Measurements from ENCODE around the gene C17orf58.
"Not testable (repeated sequence)": the region's sequence is repeated elsewhere in the genome, so short reads cannot be mapped to it uniquely, and the experiment has no call there.

Gene C17orf58

GRCh38 chr17:68020791-68021190 is 24.5 kb upstream of the C17orf58 start:
- not testable (repeated sequence) for H3K36me3 ChIP-seq (ENCODE audit: control insufficient read depth in 1 of 2, insufficient read depth in 2 of 2, low read length in 2 of 2); H3K27ac ChIP-seq (ENCODE audit: low read depth, low read length); H3K9me3 ChIP-seq (ENCODE audit: control insufficient read depth in 1 of 2, low read length in 2 of 2); H3K4me1 ChIP-seq (ENCODE audit: control insufficient read depth in 1 of 2, insufficient read depth in 2 of 2, low read length in 2 of 2); H3K27me3 ChIP-seq (ENCODE audit: control insufficient read depth in 1 of 2, insufficient read depth in 2 of 2, low read length in 2 of 2)
- H3K9ac ChIP-seq (ENCODE audit: low read depth in 1 of 2, low read length in 2 of 2): peak overlapping the region; percentile 71 to 83
- peak overlapping the region; percentile 80 to 86 for H3K4me3 ChIP-seq (ENCODE audit: low read depth in 1 of 2, low read length in 2 of 2)

- peaks cover 0 to 3% of the 10 kb centered on the region in 2 donors for H3K4me1 ChIP-seq (ENCODE audit: control insufficient read depth in 1 of 2, insufficient read depth in 2 of 2, low read length in 2 of 2)
- H3K27ac ChIP-seq (ENCODE audit: low read depth, low read length): no peak overlapping the region
- no peaks in the 10 kb centered on the region for H3K27me3 ChIP-seq (ENCODE audit: control insufficient read depth in 1 of 2, insufficient read depth in 2 of 2, low read length in 2 of 2)
- no peaks in the 10 kb centered on the region for H3K9me3 ChIP-seq (ENCODE audit: control insufficient read depth in 1 of 2, low read length in 2 of 2)
- H3K4me3 ChIP-seq (ENCODE audit: low read depth in 1 of 2, low read length in 2 of 2): peak overlapping the region; percentile 80 to 86
- H3K9ac ChIP-seq (ENCODE audit: low read depth in 1 of 2, low read length in 2 of 2): peak overlapping the region; percentile 71 to 83
- H3K36me3 ChIP-seq (ENCODE audit: control insufficient read depth in 1 of 2, insufficient read depth in 2 of 2, low read length in 2 of 2): no peaks in the 10 kb centered on the region
These were observed 24.1 kb upstream of the C17orf58 start for GRCh38 chr17:68020409-68020756.

- Histone ChIP-seq H3K4me1 (ENCODE audit: control insufficient read depth in 1 of 2, insufficient read depth in 2 of 2, low read length in 2 of 2) (peaks cover 0 to 3% of the 10 kb centered on the region in 2 donors), H3K36me3 (ENCODE audit: control insufficient read depth in 1 of 2, insufficient read depth in 2 of 2, low read length in 2 of 2) (no peaks in the 10 kb centered on the region), H3K27me3 (ENCODE audit: control insufficient read depth in 1 of 2, insufficient read depth in 2 of 2, low read length in 2 of 2) (no peaks in the 10 kb centered on the region), H3K9me3 (ENCODE audit: control insufficient read depth in 1 of 2, low read length in 2 of 2) (no peaks in the 10 kb centered on the region), H3K4me3 (ENCODE audit: low read depth in 1 of 2, low read length in 2 of 2) (peak overlapping the region; percentile 80 to 86), H3K9ac (ENCODE audit: low read depth in 1 of 2, low read length in 2 of 2) (peak overlapping the region; percentile 71 to 83), H3K27ac (ENCODE audit: low read depth, low read length) (peak overlapping the region; percentile 84)
These were observed 23.6 kb upstream of the C17orf58 start for GRCh38 chr17:68019675-68020408.

- peaks cover 0 to 3% of the 10 kb centered on the region in 2 donors for H3K4me1 ChIP-seq (ENCODE audit: control insufficient read depth in 1 of 2, insufficient read depth in 2 of 2, low read length in 2 of 2)
- no peak overlapping the region for H3K9ac ChIP-seq (ENCODE audit: low read depth in 1 of 2, low read length in 2 of 2)
- peak overlapping the region in 1 of 2 donors; percentile 80 for H3K4me3 ChIP-seq (ENCODE audit: low read depth in 1 of 2, low read length in 2 of 2)
- H3K27me3 ChIP-seq (ENCODE audit: control insufficient read depth in 1 of 2, insufficient read depth in 2 of 2, low read length in 2 of 2): no peaks in the 10 kb centered on the region
- no peaks in the 10 kb centered on the region for H3K9me3 ChIP-seq (ENCODE audit: control insufficient read depth in 1 of 2, low read length in 2 of 2)
- H3K27ac ChIP-seq (ENCODE audit: low read depth, low read length): no peak overlapping the region
- H3K36me3 ChIP-seq (ENCODE audit: control insufficient read depth in 1 of 2, insufficient read depth in 2 of 2, low read length in 2 of 2): no peaks in the 10 kb centered on the region
These were observed 23.0 kb upstream of the C17orf58 start for GRCh38 chr17:68019336-68019674.

DNA sequence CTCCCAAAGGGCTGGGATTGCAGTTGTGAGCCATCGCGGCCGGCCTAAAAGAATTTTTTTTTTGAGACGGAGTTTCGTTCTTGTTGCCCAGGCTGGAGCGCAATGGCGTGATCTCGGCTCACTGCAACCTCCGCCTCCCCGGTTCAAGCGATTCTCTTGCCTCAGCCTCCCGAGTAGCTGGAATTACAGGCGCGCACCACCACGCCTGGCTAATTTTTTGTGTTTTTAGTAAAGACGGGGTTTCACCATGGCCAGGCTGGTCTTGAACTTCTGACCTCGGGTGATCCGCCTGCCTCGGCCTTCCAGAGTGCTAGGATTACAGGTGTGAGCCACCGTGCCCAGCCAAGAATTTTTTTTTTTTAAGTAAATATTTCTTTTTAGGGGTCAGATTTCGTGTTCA is 22.2 kb upstream of the C17orf58 start:
- H3K27ac ChIP-seq (ENCODE audit: low read depth, low read length); H3K4me1 ChIP-seq (ENCODE audit: control insufficient read depth in 1 of 2, insufficient read depth in 2 of 2, low read length in 2 of 2); H3K27me3 ChIP-seq (ENCODE audit: control insufficient read depth in 1 of 2, insufficient read depth in 2 of 2, low read length in 2 of 2); H3K4me3 ChIP-seq (ENCODE audit: low read depth in 1 of 2, low read length in 2 of 2); H3K9me3 ChIP-seq (ENCODE audit: control insufficient read depth in 1 of 2, low read length in 2 of 2); H3K36me3 ChIP-seq (ENCODE audit: control insufficient read depth in 1 of 2, insufficient read depth in 2 of 2, low read length in 2 of 2); H3K9ac ChIP-seq (ENCODE audit: low read depth in 1 of 2, low read length in 2 of 2): not testable (repeated sequence)

DNA sequence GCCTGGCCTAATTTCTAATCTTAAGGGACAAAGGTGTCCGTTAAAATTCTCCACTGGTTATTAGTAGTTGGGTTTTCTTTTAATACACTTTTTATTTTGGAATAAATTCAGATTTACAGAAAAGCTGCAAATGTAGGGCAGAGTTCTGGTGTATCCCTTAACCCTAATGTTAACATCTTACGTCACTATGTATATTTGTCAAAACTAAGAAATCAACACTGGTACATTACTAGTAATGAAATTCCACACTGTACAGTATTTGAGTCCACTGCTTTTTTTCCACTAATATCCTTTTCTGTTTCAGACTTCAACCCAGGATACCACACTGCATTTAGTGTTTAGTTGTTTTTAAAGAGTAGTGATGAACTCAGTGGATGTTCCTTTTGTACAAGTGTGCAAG is 20.6 kb upstream of the C17orf58 start:
- H3K4me3 ChIP-seq (ENCODE audit: low read depth in 1 of 2, low read length in 2 of 2): no peak overlapping the region
- no peak overlapping the region for H3K9ac ChIP-seq (ENCODE audit: low read depth in 1 of 2, low read length in 2 of 2)
- peaks cover 0 to 3% of the 10 kb centered on the region in 2 donors for H3K4me1 ChIP-seq (ENCODE audit: control insufficient read depth in 1 of 2, insufficient read depth in 2 of 2, low read length in 2 of 2)
- no peaks in the 10 kb centered on the region for H3K36me3 ChIP-seq (ENCODE audit: control insufficient read depth in 1 of 2, insufficient read depth in 2 of 2, low read length in 2 of 2)
- no peaks in the 10 kb centered on the region for H3K27me3 ChIP-seq (ENCODE audit: control insufficient read depth in 1 of 2, insufficient read depth in 2 of 2, low read length in 2 of 2)
- H3K27ac ChIP-seq (ENCODE audit: low read depth, low read length): no peak overlapping the region
- H3K9me3 ChIP-seq (ENCODE audit: control insufficient read depth in 1 of 2, low read length in 2 of 2): no peaks in the 10 kb centered on the region

DNA sequence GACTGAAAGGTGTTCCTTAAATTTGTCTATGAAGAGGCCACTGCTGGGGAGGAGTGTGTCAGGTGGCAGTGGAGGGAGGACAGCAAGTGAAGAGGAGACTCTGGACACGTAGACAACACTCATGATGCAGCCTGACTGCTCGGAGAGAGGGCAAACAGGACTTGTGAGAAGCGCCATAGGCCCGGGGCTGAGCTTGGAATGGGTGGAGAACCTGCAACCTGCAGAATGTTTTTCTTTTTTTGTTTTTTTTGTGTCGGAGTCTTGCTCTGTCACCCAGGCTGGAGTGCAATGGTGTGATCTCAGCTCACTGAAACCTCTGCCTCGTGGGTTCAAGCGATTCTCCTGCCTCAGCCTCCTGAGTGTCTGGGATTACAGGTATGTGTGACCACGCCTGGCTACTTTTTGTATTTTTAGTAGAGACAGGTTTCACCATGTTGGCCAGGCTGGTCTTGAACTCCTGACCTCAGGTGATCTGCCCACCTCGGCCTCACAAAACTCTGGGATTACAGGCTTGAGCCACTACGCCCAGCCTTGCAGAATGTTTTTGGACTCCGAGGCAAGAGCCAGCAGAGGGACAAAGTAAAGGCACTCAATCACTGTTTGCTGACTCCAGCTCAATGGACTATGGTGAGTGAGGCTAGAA is 18.9 kb upstream of the C17orf58 start:
- Histone ChIP-seq H3K4me1 (ENCODE audit: control insufficient read depth in 1 of 2, insufficient read depth in 2 of 2, low read length in 2 of 2) (no peaks in the 10 kb centered on the region), H3K9ac (ENCODE audit: low read depth in 1 of 2, low read length in 2 of 2) (no peak overlapping the region), H3K36me3 (ENCODE audit: control insufficient read depth in 1 of 2, insufficient read depth in 2 of 2, low read length in 2 of 2) (no peaks in the 10 kb centered on the region), H3K4me3 (ENCODE audit: low read depth in 1 of 2, low read length in 2 of 2) (no peak overlapping the region), H3K9me3 (ENCODE audit: control insufficient read depth in 1 of 2, low read length in 2 of 2) (no peaks in the 10 kb centered on the region), H3K27me3 (ENCODE audit: control insufficient read depth in 1 of 2, insufficient read depth in 2 of 2, low read length in 2 of 2) (no peaks in the 10 kb centered on the region), H3K27ac (ENCODE audit: low read depth, low read length) (no peak overlapping the region)

GRCh38 chr17:68013385-68013784 is 17.1 kb upstream of the C17orf58 start:
- Histone ChIP-seq H3K9me3 (ENCODE audit: control insufficient read depth in 1 of 2, low read length in 2 of 2) (no peaks in the 10 kb centered on the region), H3K9ac (ENCODE audit: low read depth in 1 of 2, low read length in 2 of 2) (no peak overlapping the region), H3K4me1 (ENCODE audit: control insufficient read depth in 1 of 2, insufficient read depth in 2 of 2, low read length in 2 of 2) (no peaks in the 10 kb centered on the region), H3K27me3 (ENCODE audit: control insufficient read depth in 1 of 2, insufficient read depth in 2 of 2, low read length in 2 of 2) (no peaks in the 10 kb centered on the region), H3K27ac (ENCODE audit: low read depth, low read length) (no peak overlapping the region), H3K36me3 (ENCODE audit: control insufficient read depth in 1 of 2, insufficient read depth in 2 of 2, low read length in 2 of 2) (no peaks in the 10 kb centered on the region), H3K4me3 (ENCODE audit: low read depth in 1 of 2, low read length in 2 of 2) (no peak overlapping the region)

DNA sequence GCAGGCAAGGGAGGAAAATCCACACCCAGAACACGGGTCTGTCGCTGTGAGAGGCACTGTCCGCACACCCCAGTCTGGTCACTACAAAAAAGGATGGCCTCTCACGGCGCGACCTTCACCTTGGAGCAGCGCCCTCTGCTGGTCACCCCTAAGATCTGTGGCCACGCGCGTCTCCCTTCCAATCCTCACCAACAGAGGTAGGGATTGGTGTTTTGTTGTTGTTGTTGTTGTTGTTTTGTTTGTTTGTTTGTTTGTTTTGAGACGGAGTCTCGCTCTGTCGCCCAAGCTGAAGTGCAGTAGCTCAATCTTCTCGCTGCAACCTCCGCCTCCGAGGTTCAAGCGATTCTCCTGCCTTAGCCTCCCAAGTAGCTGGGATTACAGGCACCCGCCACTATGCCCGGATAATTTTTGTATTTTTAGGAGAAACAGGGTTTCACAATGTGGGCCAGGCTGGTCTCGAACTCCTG is 15.0 kb upstream of the C17orf58 start:
- Histone ChIP-seq H3K27me3 (ENCODE audit: control insufficient read depth in 1 of 2, insufficient read depth in 2 of 2, low read length in 2 of 2) (no peaks in the 10 kb centered on the region), H3K4me3 (ENCODE audit: low read depth in 1 of 2, low read length in 2 of 2) (peak overlapping the region in 1 of 2 donors; percentile 38)

GRCh38 chr17:68006797-68007196 is 10.5 kb upstream of the C17orf58 start:
- no peak overlapping the region for H3K4me3 ChIP-seq (ENCODE audit: low read depth in 1 of 2, low read length in 2 of 2)

More for the DNA sequence above, 15.0 kb upstream of the C17orf58 start:
- no peak overlapping the region for H3K9ac ChIP-seq (ENCODE audit: low read depth in 1 of 2, low read length in 2 of 2)
- no peaks in the 10 kb centered on the region for H3K4me1 ChIP-seq (ENCODE audit: control insufficient read depth in 1 of 2, insufficient read depth in 2 of 2, low read length in 2 of 2)
- no peak overlapping the region for H3K27ac ChIP-seq (ENCODE audit: low read depth, low read length)
- H3K36me3 ChIP-seq (ENCODE audit: control insufficient read depth in 1 of 2, insufficient read depth in 2 of 2, low read length in 2 of 2): no peaks in the 10 kb centered on the region
- no peaks in the 10 kb centered on the region for H3K9me3 ChIP-seq (ENCODE audit: control insufficient read depth in 1 of 2, low read length in 2 of 2)

More at GRCh38 chr17:68006797-68007196, 10.5 kb upstream of the C17orf58 start:
- no peak overlapping the region for H3K27ac ChIP-seq (ENCODE audit: low read depth, low read length)
- no peak overlapping the region for H3K9ac ChIP-seq (ENCODE audit: low read depth in 1 of 2, low read length in 2 of 2)
- H3K36me3 ChIP-seq (ENCODE audit: control insufficient read depth in 1 of 2, insufficient read depth in 2 of 2, low read length in 2 of 2): no peaks in the 10 kb centered on the region
- no peaks in the 10 kb centered on the region for H3K27me3 ChIP-seq (ENCODE audit: control insufficient read depth in 1 of 2, insufficient read depth in 2 of 2, low read length in 2 of 2)
- no peaks in the 10 kb centered on the region for H3K9me3 ChIP-seq (ENCODE audit: control insufficient read depth in 1 of 2, low read length in 2 of 2)
- H3K4me1 ChIP-seq (ENCODE audit: control insufficient read depth in 1 of 2, insufficient read depth in 2 of 2, low read length in 2 of 2): no peaks in the 10 kb centered on the region

Data from duodenal mucosa (tissue), 2 donors.